SU-DHL-6 (cell line): ENCODE data around the gene C6orf52.
"Not testable (repeated sequence)": the region's sequence is repeated elsewhere in the genome, so short reads cannot be mapped to it uniquely, and the experiment has no call there.

Source experiments
- H2AFZ ChIP-seq: fragments of 200-600 bp; sonication (generic); 2 replicates; pipeline ENCODE4 v1.6.1; 2014; ENCODE audit warnings: low read depth, mild to moderate bottlenecking, moderate library complexity, mixed read lengths, antibody characterized with exemption, low read length; ENCODE audit not compliant: severe bottlenecking
- H3F3A ChIP-seq: fragments of 200-600 bp; shearing (Covaris generic); 2 replicates; pipeline ENCODE4 v1.6.0; 2016; ENCODE audit warnings: antibody characterized with exemption, mild to moderate bottlenecking; ENCODE audit not compliant: insufficient read depth
- H3K27ac ChIP-seq: fragments of 200-600 bp; sonication (generic); 2 replicates; pipeline ENCODE4 v1.5.1; 2016; ENCODE audit warnings: low read depth, mild to moderate bottlenecking, low read length, moderate library complexity, mixed read lengths
- H3K27me3 ChIP-seq: fragments of 200-600 bp; sonication (generic), shearing (Covaris generic); 2 replicates; pipeline ENCODE4 v1.6.0; 2014; ENCODE audit warnings: mild to moderate bottlenecking, low read length
- H3K36me3 ChIP-seq: fragments of 200-600 bp; sonication (generic); 2 replicates; pipeline ENCODE4 v1.6.1; 2014; ENCODE audit warnings: mild to moderate bottlenecking, low read length, mixed read lengths
- H3K4me2 ChIP-seq: fragments of 300-600, 200-600 bp; shearing (Covaris generic), sonication (generic); 2 replicates; pipeline ENCODE4 v1.6.0; 2014; ENCODE audit warnings: low read length, low read depth, mild to moderate bottlenecking; ENCODE audit not compliant: poor library complexity, severe bottlenecking
- H3K4me3 ChIP-seq: fragments of 200-600 bp; sonication (generic); 2 replicates; pipeline ENCODE4 v1.5.1; 2014; ENCODE audit warnings: antibody characterized with exemption, low read length, mild to moderate bottlenecking, mixed read lengths; ENCODE audit not compliant: insufficient read depth, poor library complexity, severe bottlenecking
- H3K79me2 ChIP-seq: fragments of 200-600 bp; sonication (generic); 2 replicates; pipeline ENCODE4 v1.6.1; 2014; ENCODE audit warnings: mild to moderate bottlenecking, low read length, moderate library complexity; ENCODE audit not compliant: insufficient read depth
- H3K9ac ChIP-seq: fragments of 200-600 bp; sonication (generic); 2 replicates; pipeline ENCODE4 v1.7.0; 2014; ENCODE audit warnings: mild to moderate bottlenecking, low read length
- H3K9me2 ChIP-seq: fragments of 200-600 bp; sonication (generic); replicated peaks from 2 replicates; pipeline ENCODE4 v1.6.1; 2014; ENCODE audit warnings: low read length; ENCODE audit not compliant: insufficient read depth
- H3K9me3 ChIP-seq: fragments of 200-600 bp; sonication (generic); 2 replicates; pipeline ENCODE4 v1.6.1; 2014; ENCODE audit warnings: low read length, mixed read lengths; ENCODE audit not compliant: insufficient read depth
- H4K20me1 ChIP-seq: fragments of 200-600 bp; sonication (generic); 2 replicates; pipeline ENCODE4 v1.6.1; 2014; ENCODE audit warnings: low read depth, mild to moderate bottlenecking, antibody characterized with exemption, low read length, moderate library complexity, mixed read lengths
- EZH2phosphoT487 ChIP-seq: fragments of 200-600 bp; sonication (generic), shearing (Covaris generic); conservative IDR thresholded peaks from 2 replicates; pipeline ENCODE4 v1.6.1; 2018; ENCODE audit warnings: mild to moderate bottlenecking, antibody characterized with exemption, low read length, moderate library complexity, mixed read lengths
- TF ChIP-seq, protein P1 (sequence below): fragments of 200-600 bp; sonication (generic); IDR thresholded peaks from one replicate; pipeline ENCODE4 v1.5.1; 2017; ENCODE audit warnings: antibody characterized with exemption, mild to moderate bottlenecking, low read length, moderate library complexity; ENCODE audit not compliant: insufficient read depth, poor library complexity, severe bottlenecking

The C6orf52 gene

DNA sequence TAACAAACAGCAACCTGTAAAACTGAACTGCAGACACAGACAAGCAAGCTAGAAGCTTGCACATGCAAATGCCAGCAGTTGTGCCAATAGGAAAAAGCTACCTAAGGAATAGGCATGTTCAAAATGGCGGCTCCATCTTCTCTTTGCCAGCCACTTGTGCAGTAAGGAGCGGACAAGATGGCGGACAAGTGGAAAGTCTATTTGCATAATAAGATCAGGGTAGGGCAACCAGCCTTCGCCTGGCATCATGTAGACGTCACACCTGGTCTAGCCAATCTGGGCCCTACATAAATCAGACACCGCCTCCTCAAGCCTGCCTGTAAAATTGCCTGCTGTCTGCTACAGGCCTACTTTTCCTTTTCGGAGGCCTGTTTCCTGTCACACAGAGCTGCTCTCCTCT is 18.0 kb downstream of the C6orf52 start:
- no peak overlapping the region for H3K9ac ChIP-seq
- H3K36me3 ChIP-seq = no peaks in the 10 kb centered on the region
- no peaks in the 10 kb centered on the region for H3K79me2 ChIP-seq
- no peak overlapping the region for H2AFZ ChIP-seq
- H3K9me2 ChIP-seq = no peaks in the 10 kb centered on the region
- H4K20me1 ChIP-seq = no peaks in the 10 kb centered on the region
- H3K9me3 ChIP-seq = 0 out of 2 replicates have a peak, but pooled peaks cover 1% of the 10 kb centered on the region
- TF ChIP-seq EZH2phosphoT487 = no peak
- TF ChIP-seq, protein P1, sequence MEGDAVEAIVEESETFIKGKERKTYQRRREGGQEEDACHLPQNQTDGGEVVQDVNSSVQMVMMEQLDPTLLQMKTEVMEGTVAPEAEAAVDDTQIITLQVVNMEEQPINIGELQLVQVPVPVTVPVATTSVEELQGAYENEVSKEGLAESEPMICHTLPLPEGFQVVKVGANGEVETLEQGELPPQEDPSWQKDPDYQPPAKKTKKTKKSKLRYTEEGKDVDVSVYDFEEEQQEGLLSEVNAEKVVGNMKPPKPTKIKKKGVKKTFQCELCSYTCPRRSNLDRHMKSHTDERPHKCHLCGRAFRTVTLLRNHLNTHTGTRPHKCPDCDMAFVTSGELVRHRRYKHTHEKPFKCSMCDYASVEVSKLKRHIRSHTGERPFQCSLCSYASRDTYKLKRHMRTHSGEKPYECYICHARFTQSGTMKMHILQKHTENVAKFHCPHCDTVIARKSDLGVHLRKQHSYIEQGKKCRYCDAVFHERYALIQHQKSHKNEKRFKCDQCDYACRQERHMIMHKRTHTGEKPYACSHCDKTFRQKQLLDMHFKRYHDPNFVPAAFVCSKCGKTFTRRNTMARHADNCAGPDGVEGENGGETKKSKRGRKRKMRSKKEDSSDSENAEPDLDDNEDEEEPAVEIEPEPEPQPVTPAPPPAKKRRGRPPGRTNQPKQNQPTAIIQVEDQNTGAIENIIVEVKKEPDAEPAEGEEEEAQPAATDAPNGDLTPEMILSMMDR = no peak
- H3K27me3 ChIP-seq = no peaks in the 10 kb centered on the region
- no peak overlapping the region for H3K27ac ChIP-seq
- H3K4me3 ChIP-seq = no peak overlapping the region
- no peaks in the 10 kb centered on the region for H3F3A ChIP-seq
- H3K4me2 ChIP-seq = no peak overlapping the region

DNA sequence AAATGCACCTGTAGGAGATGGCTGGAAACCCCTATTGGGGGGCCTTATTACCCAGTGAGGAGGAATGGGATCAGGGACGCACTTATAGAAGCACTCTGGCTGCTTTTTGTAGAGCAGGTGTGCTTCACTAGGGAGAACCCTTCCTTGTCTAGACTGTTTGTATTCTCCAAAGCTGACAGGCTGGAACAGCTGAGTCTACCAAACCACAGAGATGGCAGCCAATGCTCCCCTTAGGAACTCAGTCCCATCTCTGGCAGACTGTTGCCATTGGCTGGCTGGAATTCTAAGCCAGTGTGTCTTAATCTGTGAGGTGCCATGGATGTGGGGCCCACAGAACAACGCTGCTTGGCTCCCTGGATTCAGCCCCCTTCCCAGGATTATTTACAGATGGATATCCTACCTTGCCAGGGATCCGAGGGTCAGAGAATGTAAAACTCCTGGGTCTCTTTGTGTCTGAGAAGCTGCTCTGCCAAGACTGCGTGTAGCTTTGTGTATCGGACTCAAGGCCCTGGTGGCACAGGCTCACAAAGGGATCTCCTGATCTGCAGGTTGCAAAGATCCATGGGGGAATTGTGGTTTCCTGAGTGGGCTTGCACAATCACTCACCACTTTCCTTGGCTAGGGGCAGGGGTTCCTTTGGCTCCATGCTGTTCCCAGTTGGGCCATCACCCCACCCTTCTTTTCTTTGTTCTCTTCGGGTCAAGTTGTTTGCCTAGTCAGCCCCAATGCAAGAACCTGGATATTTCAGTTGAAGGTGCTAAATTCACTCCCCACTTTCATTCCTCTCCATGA is 26.1 kb downstream of the C6orf52 start:
- Histone ChIP-seq H3K9me3 (no peaks in the 10 kb centered on the region), H3K9me2 (no peaks in the 10 kb centered on the region), H3K27me3 (no peaks in the 10 kb centered on the region), H3K27ac (no peak overlapping the region), H3K4me2 (no peak overlapping the region), H3K9ac (no peak overlapping the region), H2AFZ (no peak overlapping the region), H3K79me2 (no peaks in the 10 kb centered on the region), H4K20me1 (no peaks in the 10 kb centered on the region), H3F3A (no peaks in the 10 kb centered on the region), H3K36me3 (no peaks in the 10 kb centered on the region), H3K4me3 (no peak overlapping the region)
- no peak for TF ChIP-seq EZH2phosphoT487
- TF ChIP-seq, protein P1 = no peak

DNA sequence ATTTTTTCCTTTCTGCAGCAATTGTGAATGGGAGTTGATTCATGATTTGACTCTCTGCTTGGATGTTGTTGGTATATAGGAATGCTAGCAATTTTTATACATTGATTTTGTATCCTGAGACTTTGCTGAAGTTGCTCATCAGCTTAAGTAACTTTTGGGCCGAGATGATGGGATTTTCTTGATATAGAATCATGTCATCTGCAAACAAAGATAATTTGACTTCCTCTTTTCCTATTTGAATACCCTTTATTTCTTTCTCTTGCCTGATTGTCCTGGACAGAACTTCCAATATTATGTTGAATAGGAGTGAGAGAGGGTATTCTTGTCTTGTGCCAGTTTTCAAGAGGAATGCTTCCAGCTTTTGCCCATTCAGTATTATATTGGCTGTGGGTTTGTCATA is 28.8 kb downstream of the C6orf52 start:
- not testable (repeated sequence) for H3K36me3 ChIP-seq, H3K79me2 ChIP-seq, H3F3A ChIP-seq, H3K27me3 ChIP-seq, H4K20me1 ChIP-seq, H3K27ac ChIP-seq, H3K9ac ChIP-seq, H2AFZ ChIP-seq, H3K9me2 ChIP-seq, H3K9me3 ChIP-seq, H3K4me2 ChIP-seq, H3K4me3 ChIP-seq

DNA sequence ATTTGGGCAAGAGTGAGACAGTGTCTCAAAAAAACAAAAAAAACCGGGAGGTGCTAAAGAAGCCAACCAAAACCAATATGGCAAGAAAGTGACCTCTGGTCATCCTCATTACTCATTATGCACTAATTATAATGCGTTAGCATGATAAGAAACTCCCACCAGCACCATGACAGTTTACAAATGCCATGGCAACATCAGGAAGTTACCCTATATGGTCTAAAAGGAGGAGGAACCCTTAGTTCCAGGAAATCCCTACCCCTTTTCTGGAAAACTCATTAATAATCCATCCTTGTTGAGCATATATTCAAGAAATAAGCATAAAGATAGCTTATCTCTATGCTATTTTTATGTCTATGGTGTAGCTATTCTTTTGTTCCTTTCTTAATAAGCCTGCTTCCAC is 31.7 kb downstream of the C6orf52 start:
- Histone ChIP-seq H3K4me2 (no peak overlapping the region), H3K27ac (no peak overlapping the region)
- no peak for TF ChIP-seq EZH2phosphoT487
- TF ChIP-seq, protein P1 = no peak

More for the DNA sequence above, 31.7 kb downstream of the C6orf52 start:
- no peaks in the 10 kb centered on the region for H3K9me3 ChIP-seq
- H3K79me2 ChIP-seq = no peaks in the 10 kb centered on the region
- no peaks in the 10 kb centered on the region for H3K9me2 ChIP-seq
- H3K9ac ChIP-seq = no peak overlapping the region
- H3K27me3 ChIP-seq = no peaks in the 10 kb centered on the region
- H3F3A ChIP-seq = no peaks in the 10 kb centered on the region
- no peaks in the 10 kb centered on the region for H4K20me1 ChIP-seq
- no peak overlapping the region for H2AFZ ChIP-seq
- H3K4me3 ChIP-seq = no peak overlapping the region
- H3K36me3 ChIP-seq = no peaks in the 10 kb centered on the region
